ENCODE measurements around the gene STMN3. TPM values are rescaled to one million over a fixed set of nuclear protein-coding genes. Genes with fewer than 3 reads are reported as not detected.

Gene STMN3
- total and polyA plus RNA-seq, 4 donors = 13.6 to 20.9 (median 17.0) TPM

- DNase-seq = peak in 2 of 3 donors; percentile 47
- Histone ChIP-seq H3K9me3 (ENCODE audit: control insufficient read depth in 4 of 4, insufficient read depth in 3 of 4, low read length in 3 of 4) (no peaks in the 10 kb centered on the region), H3K4me3 (no peak overlapping the region), H3K9ac (ENCODE audit: insufficient read depth in 1 of 2, low read length in 2 of 2) (no peak overlapping the region), H3K4me1 (ENCODE audit: control insufficient read depth in 5 of 5, insufficient read depth in 5 of 5, low read length in 5 of 5) (peaks cover 0 to 38% (median under 1%) of the 10 kb centered on the region in 5 donors), H3K27ac (ENCODE audit: low read depth in 1 of 2, low read length in 1 of 2) (peak overlapping the region in 1 of 2 donors; percentile 62), H3K36me3 (ENCODE audit: control insufficient read depth in 4 of 4, insufficient read depth in 4 of 4, low read length in 4 of 4) (peaks cover 0 to 24% (median 5%) of the 10 kb centered on the region in 4 donors), H3K27me3 (ENCODE audit: control insufficient read depth in 3 of 3, insufficient read depth in 3 of 3, low read length in 2 of 3) (no peaks in the 10 kb centered on the region)
- no peak for TF ChIP-seq CTCF (IDR thresholded peaks at IDR 0.05; ENCODE audit: control extremely low read depth, extremely low read depth)
- ATAC-seq (ENCODE audit: insufficient read depth, low FRiP score) = no peak
- 75 to 90% methylated on average over 18 to 20 of the region's 20 CpGs for WGBS, 2 donors
Observed at GRCh38 chr20:63692436-63693082, 39.3 kb upstream of the STMN3 start.

DNA sequence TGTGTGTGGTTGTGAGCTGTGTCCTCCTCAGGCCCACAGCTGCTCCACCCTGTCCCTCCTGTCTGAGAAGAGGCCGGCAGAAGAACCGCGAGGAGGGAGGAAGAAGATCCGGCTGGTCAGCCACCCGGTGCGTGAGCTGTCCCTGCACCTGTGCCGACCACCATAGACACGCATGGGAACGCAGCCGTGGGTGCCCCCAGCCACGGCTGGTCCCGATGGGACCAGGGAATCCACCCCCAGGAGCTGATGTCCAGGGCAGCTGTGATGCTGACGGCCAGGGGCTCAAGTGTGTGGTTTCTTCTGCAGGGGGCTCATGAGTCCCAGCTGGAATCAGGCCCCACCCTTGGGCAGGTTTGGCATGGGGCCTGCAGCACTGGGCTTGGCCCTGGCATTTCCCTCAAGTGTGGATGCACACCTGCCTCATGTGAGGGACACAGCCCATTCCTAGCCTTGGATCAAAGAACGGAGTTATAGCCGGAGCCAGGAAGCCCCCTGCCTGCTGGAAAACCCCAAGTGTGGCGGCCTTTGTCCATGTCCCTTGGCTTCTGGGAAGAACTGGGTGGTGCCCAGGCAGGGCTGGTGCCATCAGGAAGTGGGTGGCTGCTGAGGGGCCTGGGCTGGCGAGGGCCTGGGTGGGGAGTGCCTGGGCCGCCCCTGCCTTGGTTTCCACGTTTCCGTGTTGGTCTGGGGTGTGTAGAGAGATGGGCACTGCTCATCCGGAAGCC lies 38.6 kb upstream of the STMN3 start:
- DNase-seq (no peak), ATAC-seq (ENCODE audit: insufficient read depth, low FRiP score) (no peak)
- Histone ChIP-seq H3K9ac (ENCODE audit: insufficient read depth in 1 of 2, low read length in 2 of 2) (no peak overlapping the region), H3K4me1 (ENCODE audit: control insufficient read depth in 5 of 5, insufficient read depth in 5 of 5, low read length in 5 of 5) (peaks cover 0 to 34% (median 4%) of the 10 kb centered on the region in 5 donors), H3K4me3 (no peak overlapping the region), H3K27ac (ENCODE audit: low read depth in 1 of 2, low read length in 1 of 2) (peak overlapping the region in 1 of 2 donors; percentile 62), H3K9me3 (ENCODE audit: control insufficient read depth in 4 of 4, insufficient read depth in 3 of 4, low read length in 3 of 4) (no peaks in the 10 kb centered on the region), H3K27me3 (ENCODE audit: control insufficient read depth in 3 of 3, insufficient read depth in 3 of 3, low read length in 2 of 3) (no peaks in the 10 kb centered on the region), H3K36me3 (ENCODE audit: control insufficient read depth in 4 of 4, insufficient read depth in 4 of 4, low read length in 4 of 4) (peaks cover 0 to 24% (median 5%) of the 10 kb centered on the region in 4 donors)
- no peak for TF ChIP-seq CTCF (IDR thresholded peaks at IDR 0.05; ENCODE audit: control extremely low read depth, extremely low read depth)
- 80 to 92% methylated on average over 21 of the region's 21 CpGs for WGBS, 2 donors

GRCh38 chr20:63690898-63691710 lies 37.9 kb upstream of the STMN3 start:
- no peak for TF ChIP-seq CTCF (IDR thresholded peaks at IDR 0.05; ENCODE audit: control extremely low read depth, extremely low read depth)
- Histone ChIP-seq H3K4me1 (ENCODE audit: control insufficient read depth in 5 of 5, insufficient read depth in 5 of 5, low read length in 5 of 5) (peaks cover 0 to 34% (median 4%) of the 10 kb centered on the region in 5 donors), H3K27me3 (ENCODE audit: control insufficient read depth in 3 of 3, insufficient read depth in 3 of 3, low read length in 2 of 3) (no peaks in the 10 kb centered on the region), H3K36me3 (ENCODE audit: control insufficient read depth in 4 of 4, insufficient read depth in 4 of 4, low read length in 4 of 4) (peaks cover 0 to 23% (median 5%) of the 10 kb centered on the region in 4 donors), H3K27ac (ENCODE audit: low read depth in 1 of 2, low read length in 1 of 2) (peak overlapping the region in 1 of 2 donors; percentile 62), H3K4me3 (no peak overlapping the region), H3K9ac (ENCODE audit: insufficient read depth in 1 of 2, low read length in 2 of 2) (no peak overlapping the region), H3K9me3 (ENCODE audit: control insufficient read depth in 4 of 4, insufficient read depth in 3 of 4, low read length in 3 of 4) (no peaks in the 10 kb centered on the region)
- DNase-seq = no peak
- ATAC-seq (ENCODE audit: insufficient read depth, low FRiP score) = no peak
- WGBS, 2 donors = 84 to 92% methylated on average over 24 of the region's 24 CpGs
